Amniotic stem cell (primary cell): ENCODE data around the gene ZMYM5.
A peak's percentile ranks its signal among the peaks of the same experiment; 100 is the strongest.
"Not testable (repeated sequence)": the region's sequence is repeated elsewhere in the genome, so short reads cannot be mapped to it uniquely, and the experiment has no call there.

Experiments
- DNase-seq: peaks from one replicate; lab custom pipeline; 2025; lab: John Stamatoyannopoulos, UW

The ZMYM5 gene

GRCh38 chr13:19818223-19818842, 45.1 kb downstream of the ZMYM5 start:
- DNase-seq: no peak

GRCh38 chr13:19817510-19818158, 45.8 kb downstream of the ZMYM5 start:
- no peak for DNase-seq

GRCh38 chr13:19817106-19817505, 46.3 kb downstream of the ZMYM5 start:
- no peak for DNase-seq

GRCh38 chr13:19815842-19816241, 47.6 kb downstream of the ZMYM5 start:
- DNase-seq: not testable (repeated sequence)

- DNase-seq: no peak
Observed at GRCh38 chr13:19810996-19811881, 52.2 kb downstream of the ZMYM5 start.

- no peak for DNase-seq
Observed at GRCh38 chr13:19810151-19810550, 53.3 kb downstream of the ZMYM5 start.

GRCh38 chr13:19805765-19806164, 57.7 kb downstream of the ZMYM5 start:
- DNase-seq: no peak

GRCh38 chr13:19795956-19796355, 67.5 kb downstream of the ZMYM5 start:
- no peak for DNase-seq

- no peak for DNase-seq
Observed at GRCh38 chr13:19794631-19795030, 68.8 kb downstream of the ZMYM5 start.

- no peak for DNase-seq
Observed at GRCh38 chr13:19791953-19792537, 71.4 kb downstream of the ZMYM5 start.

- peak; percentile 79 for DNase-seq
Observed at GRCh38 chr13:19782727-19783682, 80.4 kb downstream of the ZMYM5 start, which contains the start of gene PSPC1. PSPC1 (minus strand) TSS chr13:19782945; CDS start chr13:19782757, 188 bp downstream.

- DNase-seq: peak; percentile 32
Observed at GRCh38 chr13:19782049-19782726, 81.3 kb downstream of the ZMYM5 start.

GRCh38 chr13:19781526-19781925, 81.9 kb downstream of the ZMYM5 start:
- no peak for DNase-seq

- DNase-seq: not testable (repeated sequence)
Observed at GRCh38 chr13:19780753-19781418, 82.6 kb downstream of the ZMYM5 start.
